HepG2 (cell line): ENCODE measurements around the gene GPN1. TPM values are rescaled to one million over a fixed set of nuclear protein-coding genes. Genes with fewer than 3 reads are reported as not detected.

Experiments
- AGO1 ChIP-seq: fragments of 200-400 bp; formaldehyde crosslinking; IDR thresholded peaks from 2 replicates; pipeline ENCODE4 v1.6.1; 2017; ENCODE audit warnings: mild to moderate bottlenecking, low read depth, low read length, moderate library complexity; ENCODE audit not compliant: poor library complexity, severe bottlenecking
- AHDC1 ChIP-seq: sonication (generic); formaldehyde crosslinking; IDR thresholded peaks from 2 replicates; pipeline ENCODE4 v1.5.1; 2020; ENCODE audit warnings: mild to moderate bottlenecking, missing genetic modification reagents, borderline replicate concordance
- AHR ChIP-seq: IDR thresholded peaks from 2 replicates; pipeline ENCODE4 v1.6.1; 2018; ENCODE audit warnings: missing genetic modification reagents, missing compliant biosample characterization
- KLF16 ChIP-seq, 2 experiments: sonication (generic) in 1 of 2; formaldehyde crosslinking in 1 of 2; IDR thresholded peaks; 2 replicates each; pipeline versions ENCODE4 v1.6.1 to v1.8.0; 2016 to 2023; ENCODE audit warnings: missing genetic modification reagents in 2 of 2, missing compliant biosample characterization in 1 of 2
- KMT2A ChIP-seq: sonication (generic); formaldehyde crosslinking; IDR thresholded peaks from 2 replicates; pipeline ENCODE4 v1.4.0; 2020; ENCODE audit warnings: missing genetic modification reagents
- TAF1 ChIP-seq: sonication (generic); formaldehyde crosslinking; IDR thresholded peaks from 2 replicates; pipeline ENCODE4 v1.4.0; 2020; ENCODE audit warnings: missing genetic modification reagents
- ZKSCAN8 ChIP-seq: IDR thresholded peaks from 2 replicates; pipeline ENCODE4 v1.6.1; 2016; ENCODE audit warnings: borderline replicate concordance, missing genetic modification reagents, missing compliant biosample characterization
- ZNF232 ChIP-seq: sonication (generic); formaldehyde crosslinking; IDR thresholded peaks from 2 replicates; pipeline ENCODE4 v1.4.0; 2020; ENCODE audit warnings: missing genetic modification reagents, borderline replicate concordance
- polyA plus RNA-seq, 8 experiments: library from polyadenylated mRNA; depleted of rRNA in 3 of 8; stranded (reverse) in 7 of 8; unstranded in 1 of 8; fragments of >200 nt; fragmentation: Illumina TruSeq in 4 of 8; extraction: Trizol in 4 of 8; gene quantifications; 2 replicates each; pipeline versions ENCODE4 v1.2.1 to v1.2.3, GENCODE V29; 2011 to 2016; ENCODE audit warnings: low read depth in 4 of 8, missing spikeins in 1 of 8, mixed read lengths in 1 of 8; ENCODE audit not compliant: insufficient read depth in 1 of 8
- total RNA-seq, 5 experiments: library from RNA; depleted of rRNA; stranded (reverse); fragments of >200 nt; fragmentation: Illumina TruSeq; extraction: Trizol; gene quantifications; 2 replicates each; pipeline ENCODE4 v1.2.3, GENCODE V29; 2016; ENCODE audit warnings: low read depth in 1 of 5
- TF ChIP-seq, protein P1 (sequence below): IDR thresholded peaks from 2 replicates; pipeline ENCODE4 v1.6.1; 2016; ENCODE audit warnings: mild to moderate bottlenecking, missing biosample characterization, missing genetic modification reagents

Gene GPN1
- total and polyA plus RNA-seq, 2 of the 13 experiments (the other 11 are each of a cell fraction or from before 2014, with no cell fraction given) = 54.5 to 62.7 TPM

- TF ChIP-seq AHDC1 (CRISPR knock-in tag) (peak; percentile 5; the same call in 1 of the 2 replicates), ZKSCAN8 (peak; percentile 41; the same call in 1 of the 2 replicates), AGO1 (no peak), KLF16 (CRISPR knock-in tag; IDR thresholded peaks at IDR 0.05) (peak; percentile 30 to 75; a peak in 1 of 4 replicates), KMT2A (CRISPR knock-in tag) (peak; percentile 91), ZNF232 (peak; percentile 76; the same call in 1 of the 2 replicates), AHR (CRISPR knock-in tag) (peak; percentile 66; the same call in 1 of the 2 replicates), TAF1 (peak; percentile 98)
- TF ChIP-seq, protein P1, sequence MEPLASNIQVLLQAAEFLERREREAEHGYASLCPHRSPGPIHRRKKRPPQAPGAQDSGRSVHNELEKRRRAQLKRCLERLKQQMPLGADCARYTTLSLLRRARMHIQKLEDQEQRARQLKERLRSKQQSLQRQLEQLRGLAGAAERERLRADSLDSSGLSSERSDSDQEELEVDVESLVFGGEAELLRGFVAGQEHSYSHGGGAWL (CRISPR knock-in tag) = 0 out of 2 replicates have a peak, but pooled peaks have one; percentile 62
Observed at GRCh38 chr2:27582695-27583389, 46.0 kb upstream of the GPN1 start, which contains the start of gene ZNF512 (continued).
